ENCODE measurements around the gene ARMH4.

Gene ARMH4

DNA sequence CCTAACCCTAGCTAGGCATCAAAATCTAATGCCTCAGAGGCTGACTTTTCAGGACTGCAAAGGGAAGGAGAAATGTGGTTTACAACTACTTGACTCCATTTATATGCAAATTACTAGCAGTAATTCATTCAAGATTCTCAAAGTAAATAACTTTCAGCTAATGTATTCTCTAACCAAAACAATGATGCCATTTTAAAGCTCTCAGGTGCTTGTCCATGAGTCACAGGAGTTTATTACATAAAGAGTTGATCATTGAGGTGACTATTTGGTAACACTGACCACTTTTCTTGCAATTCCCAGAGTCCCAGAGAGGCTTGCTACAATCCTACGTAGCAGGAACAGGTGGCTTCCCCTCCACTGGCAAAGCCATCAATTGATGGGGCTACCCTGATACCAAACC is 177.1 kb downstream of the ARMH4 start:
- TF ChIP-seq, protein P1, sequence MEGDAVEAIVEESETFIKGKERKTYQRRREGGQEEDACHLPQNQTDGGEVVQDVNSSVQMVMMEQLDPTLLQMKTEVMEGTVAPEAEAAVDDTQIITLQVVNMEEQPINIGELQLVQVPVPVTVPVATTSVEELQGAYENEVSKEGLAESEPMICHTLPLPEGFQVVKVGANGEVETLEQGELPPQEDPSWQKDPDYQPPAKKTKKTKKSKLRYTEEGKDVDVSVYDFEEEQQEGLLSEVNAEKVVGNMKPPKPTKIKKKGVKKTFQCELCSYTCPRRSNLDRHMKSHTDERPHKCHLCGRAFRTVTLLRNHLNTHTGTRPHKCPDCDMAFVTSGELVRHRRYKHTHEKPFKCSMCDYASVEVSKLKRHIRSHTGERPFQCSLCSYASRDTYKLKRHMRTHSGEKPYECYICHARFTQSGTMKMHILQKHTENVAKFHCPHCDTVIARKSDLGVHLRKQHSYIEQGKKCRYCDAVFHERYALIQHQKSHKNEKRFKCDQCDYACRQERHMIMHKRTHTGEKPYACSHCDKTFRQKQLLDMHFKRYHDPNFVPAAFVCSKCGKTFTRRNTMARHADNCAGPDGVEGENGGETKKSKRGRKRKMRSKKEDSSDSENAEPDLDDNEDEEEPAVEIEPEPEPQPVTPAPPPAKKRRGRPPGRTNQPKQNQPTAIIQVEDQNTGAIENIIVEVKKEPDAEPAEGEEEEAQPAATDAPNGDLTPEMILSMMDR (IDR thresholded peaks at IDR 0.05): no peak
- H3K27me3 ChIP-seq (ENCODE audit: control insufficient read depth, insufficient read depth, low read length): no peaks in the 10 kb centered on the region
- H3K4me3 ChIP-seq (ENCODE audit: low read depth, low read length): no peak overlapping the region
- no peak overlapping the region for H3K9ac ChIP-seq
- H3K36me3 ChIP-seq (ENCODE audit: control insufficient read depth, insufficient read depth, low read length): no peaks in the 10 kb centered on the region
- no peaks in the 10 kb centered on the region for H3K4me1 ChIP-seq
- H3K4me2 ChIP-seq (ENCODE audit: low read length): no peak overlapping the region
- no peaks in the 10 kb centered on the region for H3K79me2 ChIP-seq
- no peak overlapping the region for H2AFZ ChIP-seq
- no peaks in the 10 kb centered on the region for H3K9me3 ChIP-seq (ENCODE audit: control insufficient read depth, low read length)
- no peak overlapping the region for H3K27ac ChIP-seq

DNA sequence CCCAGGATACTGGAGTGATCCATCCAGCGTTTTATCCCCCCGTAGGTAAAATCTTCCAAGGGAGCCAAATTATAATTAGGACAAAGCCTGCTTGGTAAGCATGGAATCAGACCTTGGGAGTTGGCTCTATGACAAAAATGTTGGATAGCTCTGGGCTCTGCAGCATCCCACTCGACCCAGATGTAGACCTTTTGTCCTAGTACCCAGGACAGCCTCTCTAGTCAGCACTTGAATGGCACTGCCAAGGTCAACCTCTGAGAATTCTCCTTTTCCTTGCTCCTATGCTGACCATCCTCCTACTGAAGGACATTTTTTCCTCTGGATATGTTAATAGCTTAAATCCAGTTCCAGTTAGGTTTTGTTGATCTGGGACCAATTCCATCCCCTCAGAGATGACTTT is 181.4 kb downstream of the ARMH4 start:
- Histone ChIP-seq H3K4me1 (no peaks in the 10 kb centered on the region), H3K4me2 (ENCODE audit: low read length) (no peak overlapping the region), H3K4me3 (ENCODE audit: low read depth, low read length) (no peak overlapping the region), H3K79me2 (no peaks in the 10 kb centered on the region), H3K27ac (no peak overlapping the region), H3K9ac (no peak overlapping the region), H3K36me3 (ENCODE audit: control insufficient read depth, insufficient read depth, low read length) (no peaks in the 10 kb centered on the region), H3K27me3 (ENCODE audit: control insufficient read depth, insufficient read depth, low read length) (no peaks in the 10 kb centered on the region), H2AFZ (no peak overlapping the region), H3K9me3 (ENCODE audit: control insufficient read depth, low read length) (no peaks in the 10 kb centered on the region)
- TF ChIP-seq, protein P1 (IDR thresholded peaks at IDR 0.05): no peak

DNA sequence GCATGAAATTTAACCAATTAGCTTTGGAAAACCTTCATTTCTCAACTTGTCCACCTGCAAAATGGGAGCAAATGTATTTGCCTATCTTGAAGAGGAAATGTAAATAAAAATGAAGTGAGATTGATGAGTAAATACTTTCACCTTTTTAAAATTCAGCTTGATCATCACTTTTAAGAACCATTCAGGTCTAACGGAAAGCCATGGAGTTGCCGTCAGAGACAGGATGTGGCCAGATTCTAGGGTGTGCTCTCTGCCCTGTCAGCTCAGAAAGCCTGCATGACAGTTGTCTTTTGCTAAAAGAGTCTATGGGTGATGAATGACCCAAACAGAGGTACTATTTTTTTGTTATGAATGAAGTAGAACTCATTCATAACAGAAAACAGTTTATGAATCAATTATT is 181.8 kb downstream of the ARMH4 start:
- H3K9me3 ChIP-seq (ENCODE audit: control insufficient read depth, low read length): no peaks in the 10 kb centered on the region
- no peaks in the 10 kb centered on the region for H3K4me1 ChIP-seq
- no peak overlapping the region for H3K27ac ChIP-seq
- no peak overlapping the region for H3K9ac ChIP-seq
- no peaks in the 10 kb centered on the region for H3K79me2 ChIP-seq
- TF ChIP-seq, protein P1 (IDR thresholded peaks at IDR 0.05): no peak
- H3K27me3 ChIP-seq (ENCODE audit: control insufficient read depth, insufficient read depth, low read length): no peaks in the 10 kb centered on the region
- no peak overlapping the region for H3K4me2 ChIP-seq (ENCODE audit: low read length)
- no peak overlapping the region for H2AFZ ChIP-seq
- H3K4me3 ChIP-seq (ENCODE audit: low read depth, low read length): no peak overlapping the region
- no peaks in the 10 kb centered on the region for H3K36me3 ChIP-seq (ENCODE audit: control insufficient read depth, insufficient read depth, low read length)

- H3K4me1 ChIP-seq: no peaks in the 10 kb centered on the region
- H2AFZ ChIP-seq: no peak overlapping the region
- no peaks in the 10 kb centered on the region for H3K9me3 ChIP-seq (ENCODE audit: control insufficient read depth, low read length)
- no peak overlapping the region for H3K4me2 ChIP-seq (ENCODE audit: low read length)
- TF ChIP-seq, protein P1 (IDR thresholded peaks at IDR 0.05): no peak
- H3K4me3 ChIP-seq (ENCODE audit: low read depth, low read length): no peak overlapping the region
- H3K79me2 ChIP-seq: no peaks in the 10 kb centered on the region
- no peaks in the 10 kb centered on the region for H3K27me3 ChIP-seq (ENCODE audit: control insufficient read depth, insufficient read depth, low read length)
- no peak overlapping the region for H3K27ac ChIP-seq
- no peaks in the 10 kb centered on the region for H3K36me3 ChIP-seq (ENCODE audit: control insufficient read depth, insufficient read depth, low read length)
- H3K9ac ChIP-seq: no peak overlapping the region
Observed at GRCh38 chr14:57963071-57963470, 188.9 kb downstream of the ARMH4 start.

- Histone ChIP-seq H3K79me2 (no peaks in the 10 kb centered on the region), H3K9ac (no peak overlapping the region), H3K4me2 (ENCODE audit: low read length) (no peak overlapping the region), H3K36me3 (ENCODE audit: control insufficient read depth, insufficient read depth, low read length) (no peaks in the 10 kb centered on the region), H2AFZ (peak overlapping the region; percentile 22), H3K27ac (no peak overlapping the region), H3K4me3 (ENCODE audit: low read depth, low read length) (no peak overlapping the region), H3K27me3 (ENCODE audit: control insufficient read depth, insufficient read depth, low read length) (no peaks in the 10 kb centered on the region), H3K9me3 (ENCODE audit: control insufficient read depth, low read length) (no peaks in the 10 kb centered on the region), H3K4me1 (no peaks in the 10 kb centered on the region)
- TF ChIP-seq, protein P1 (IDR thresholded peaks at IDR 0.05): no peak
Observed at GRCh38 chr14:57962325-57963035, 189.5 kb downstream of the ARMH4 start.

Data from parathyroid adenoma (tissue), 2 donors.